HEK293 (cell line): Measurements from ENCODE around the gene DCDC1.

Experiments used
- SETDB1 ChIP-seq: IDR thresholded peaks from one replicate; pipeline ENCODE4 v1.6.1; 2017; ENCODE audit warnings: mild to moderate bottlenecking, low read length, moderate library complexity, mixed read lengths; ENCODE audit not compliant: insufficient read length
- YY1 ChIP-seq: fragments of 450-650 bp; formaldehyde crosslinking; IDR thresholded peaks from 2 replicates; pipeline ENCODE4 v1.5.1; 2018; ENCODE audit warnings: missing biosample characterization, missing genetic modification characterization
- ZNF274 ChIP-seq, 2 experiments: fragments of 200-500 bp in 1 of 2; fragments of 450-650 bp in 1 of 2; sonication (Bioruptor generic) in 1 of 2; formaldehyde crosslinking in 1 of 2; IDR thresholded peaks; 2 replicates each; pipeline versions ENCODE4 v1.5.1 to v1.6.1; 2014 to 2016; ENCODE audit warnings: borderline replicate concordance in 1 of 2, inconsistent platforms in 1 of 2, low read length in 1 of 2, missing biosample characterization in 1 of 2, missing genetic modification characterization in 1 of 2
- ZNF510 ChIP-seq: fragments of 450-650 bp; formaldehyde crosslinking; IDR thresholded peaks from 2 replicates; pipeline ENCODE4 v1.5.1; 2018; ENCODE audit warnings: mild to moderate bottlenecking, missing genetic modification characterization, missing biosample characterization; ENCODE audit not compliant: insufficient replicate concordance
- ZNF791 ChIP-seq: fragments of 450-650 bp; formaldehyde crosslinking; IDR thresholded peaks from 2 replicates; pipeline ENCODE4 v1.5.1; 2016; ENCODE audit warnings: missing biosample characterization, missing genetic modification characterization
- TF ChIP-seq, protein P1 (sequence below): fragments of 450-650 bp; formaldehyde crosslinking; IDR thresholded peaks from 2 replicates; pipeline ENCODE4 v1.5.1; 2016; ENCODE audit warnings: missing biosample characterization, missing genetic modification characterization

DNA sequence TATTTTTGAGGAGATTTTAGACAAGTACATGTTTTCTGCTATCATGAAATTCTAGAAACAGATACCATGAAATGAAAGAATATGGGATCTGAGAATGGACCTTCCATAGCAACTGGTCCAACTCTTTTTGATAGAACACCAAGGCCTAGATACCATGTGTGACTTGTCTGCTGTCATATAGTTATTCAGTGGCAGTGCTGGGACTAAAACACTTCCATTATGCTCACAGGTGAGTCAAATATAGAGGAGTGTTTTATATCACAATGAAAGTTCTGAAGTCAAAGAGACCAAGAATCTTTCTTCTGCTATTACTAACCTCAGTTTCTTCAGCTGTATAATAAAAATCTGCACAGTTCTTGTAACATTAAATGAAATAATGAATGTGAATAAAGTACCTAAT, 276.9 kb downstream of the DCDC1 start:
- TF ChIP-seq, protein P1, sequence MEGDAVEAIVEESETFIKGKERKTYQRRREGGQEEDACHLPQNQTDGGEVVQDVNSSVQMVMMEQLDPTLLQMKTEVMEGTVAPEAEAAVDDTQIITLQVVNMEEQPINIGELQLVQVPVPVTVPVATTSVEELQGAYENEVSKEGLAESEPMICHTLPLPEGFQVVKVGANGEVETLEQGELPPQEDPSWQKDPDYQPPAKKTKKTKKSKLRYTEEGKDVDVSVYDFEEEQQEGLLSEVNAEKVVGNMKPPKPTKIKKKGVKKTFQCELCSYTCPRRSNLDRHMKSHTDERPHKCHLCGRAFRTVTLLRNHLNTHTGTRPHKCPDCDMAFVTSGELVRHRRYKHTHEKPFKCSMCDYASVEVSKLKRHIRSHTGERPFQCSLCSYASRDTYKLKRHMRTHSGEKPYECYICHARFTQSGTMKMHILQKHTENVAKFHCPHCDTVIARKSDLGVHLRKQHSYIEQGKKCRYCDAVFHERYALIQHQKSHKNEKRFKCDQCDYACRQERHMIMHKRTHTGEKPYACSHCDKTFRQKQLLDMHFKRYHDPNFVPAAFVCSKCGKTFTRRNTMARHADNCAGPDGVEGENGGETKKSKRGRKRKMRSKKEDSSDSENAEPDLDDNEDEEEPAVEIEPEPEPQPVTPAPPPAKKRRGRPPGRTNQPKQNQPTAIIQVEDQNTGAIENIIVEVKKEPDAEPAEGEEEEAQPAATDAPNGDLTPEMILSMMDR: no peak
- TF ChIP-seq ZNF274 (IDR thresholded peaks at IDR 0.05; ENCODE audit: low read length) (no peak), ZNF274 (tag by site-specific recombination; IDR thresholded peaks at IDR 0.05; ENCODE audit: borderline replicate concordance) (no peak), SETDB1 (no peak), YY1 (tag by site-specific recombination) (no peak), ZNF510 (no peak), ZNF791 (tag by site-specific recombination) (no peak)
